Esophagus (tissue), 2 donors: ENCODE measurements around the gene KIF26A. TPM values are rescaled to one million over a fixed set of nuclear protein-coding genes. Genes with fewer than 3 reads are reported as not detected.

Source experiments
- H3K27ac ChIP-seq, 2 donors: one replicate each; pipeline ENCODE4 v1.5.1; 2013; ENCODE audit warnings: low read depth in 2 of 2, mild to moderate bottlenecking in 2 of 2, inconsistent platforms in 1 of 2, low read length in 1 of 2, moderate library complexity in 1 of 2
- H3K27me3 ChIP-seq, 2 donors: one replicate each; pipeline ENCODE4 v1.6.1; 2013; ENCODE audit warnings: low read length in 2 of 2, control low read depth in 1 of 2, mild to moderate bottlenecking in 1 of 2; ENCODE audit not compliant: insufficient read depth in 2 of 2, control insufficient read depth in 1 of 2
- H3K36me3 ChIP-seq, 2 donors: one replicate each; pipeline ENCODE4 v1.6.1; 2013; ENCODE audit warnings: low read length in 1 of 2; ENCODE audit not compliant: control insufficient read depth in 2 of 2, insufficient read depth in 2 of 2
- H3K4me1 ChIP-seq, 2 donors: one replicate each; pipeline ENCODE4 v1.6.1; 2013; ENCODE audit warnings: low read length in 1 of 2; ENCODE audit not compliant: control insufficient read depth in 2 of 2, insufficient read depth in 2 of 2
- H3K4me3 ChIP-seq, 2 donors: one replicate each; pipeline ENCODE4 v1.5.1; 2013; ENCODE audit warnings: low read length in 2 of 2, mild to moderate bottlenecking in 2 of 2, low read depth in 1 of 2, moderate library complexity in 1 of 2
- H3K9me3 ChIP-seq, 2 donors: one replicate each; pipeline ENCODE4 v1.6.1; 2013; ENCODE audit warnings: mild to moderate bottlenecking in 2 of 2, low read depth in 1 of 2, low read length in 1 of 2, moderate library complexity in 1 of 2; ENCODE audit not compliant: control insufficient read depth in 2 of 2, insufficient read depth in 1 of 2
- WGBS, 2 donors: extraction: QIAGEN DNeasy Blood & Tissue Kit; methylation state at CpG; one replicate each; pipeline ENCODE4 v1.1.7; 2013; 5-methylcytosine and 5-hydroxymethylcytosine counted together
- polyA plus RNA-seq, 2 donors: library from polyadenylated mRNA; stranded (reverse); fragments of 200-250 nt; gene quantifications; one replicate each; pipeline ENCODE4 v1.2.3, GENCODE V29; 2013
- donor health status: healthy with polysubstance abuse.
- donor health status: Bipolar disorder and iron deficiency.

KIF26A gene
- polyA plus RNA-seq, 2 donors = 0.73 to 1.8 TPM

DNA sequence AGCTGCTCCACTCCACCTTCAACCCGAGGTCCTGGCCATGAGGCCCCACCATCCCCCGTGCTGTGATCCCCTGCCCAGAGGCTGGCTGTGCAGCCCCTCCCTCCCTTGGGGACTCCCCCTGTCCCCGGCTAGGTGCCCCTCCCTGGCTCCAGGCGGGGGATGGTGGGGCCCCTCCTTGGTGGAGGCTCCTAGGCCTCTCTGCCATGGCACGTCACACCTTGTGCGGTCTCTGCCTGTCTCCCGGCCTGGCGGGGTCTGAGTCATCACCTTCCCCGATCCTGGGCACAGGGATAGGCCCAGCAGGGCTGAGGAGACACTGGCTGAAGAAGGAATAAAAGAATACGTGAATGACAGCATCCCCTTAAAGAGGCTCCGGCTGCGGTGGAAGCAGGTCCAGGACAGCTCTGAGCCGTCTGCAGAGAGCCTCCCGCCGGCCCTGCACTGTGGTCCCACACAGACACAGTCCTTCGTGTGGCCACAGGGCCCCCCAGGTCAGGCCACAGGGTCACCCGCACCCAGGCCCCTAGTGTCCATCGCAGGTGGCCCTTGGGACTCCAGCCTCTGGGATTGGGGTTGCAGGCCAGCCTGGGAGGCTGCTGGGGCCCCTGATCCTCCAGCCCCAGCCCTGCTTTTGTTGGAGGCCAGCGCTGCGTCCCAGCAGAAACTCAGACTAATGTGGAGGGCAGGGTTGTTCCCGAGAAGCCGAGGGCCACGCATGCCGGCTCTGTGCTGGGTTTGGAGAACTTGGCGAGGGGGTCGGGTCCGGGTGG, 43.6 kb downstream of the KIF26A start:
- no peaks in the 10 kb centered on the region for H3K36me3 ChIP-seq
- 54 to 69% methylated on average over 27 of the region's 27 CpGs for WGBS, 2 donors
- H3K9me3 ChIP-seq = no peaks in the 10 kb centered on the region
- H3K4me1 ChIP-seq = peaks cover 0 to 3% of the 10 kb centered on the region in 2 donors
- no peak overlapping the region for H3K4me3 ChIP-seq
- no peak overlapping the region for H3K27ac ChIP-seq
- H3K27me3 ChIP-seq = no peaks in the 10 kb centered on the region

DNA sequence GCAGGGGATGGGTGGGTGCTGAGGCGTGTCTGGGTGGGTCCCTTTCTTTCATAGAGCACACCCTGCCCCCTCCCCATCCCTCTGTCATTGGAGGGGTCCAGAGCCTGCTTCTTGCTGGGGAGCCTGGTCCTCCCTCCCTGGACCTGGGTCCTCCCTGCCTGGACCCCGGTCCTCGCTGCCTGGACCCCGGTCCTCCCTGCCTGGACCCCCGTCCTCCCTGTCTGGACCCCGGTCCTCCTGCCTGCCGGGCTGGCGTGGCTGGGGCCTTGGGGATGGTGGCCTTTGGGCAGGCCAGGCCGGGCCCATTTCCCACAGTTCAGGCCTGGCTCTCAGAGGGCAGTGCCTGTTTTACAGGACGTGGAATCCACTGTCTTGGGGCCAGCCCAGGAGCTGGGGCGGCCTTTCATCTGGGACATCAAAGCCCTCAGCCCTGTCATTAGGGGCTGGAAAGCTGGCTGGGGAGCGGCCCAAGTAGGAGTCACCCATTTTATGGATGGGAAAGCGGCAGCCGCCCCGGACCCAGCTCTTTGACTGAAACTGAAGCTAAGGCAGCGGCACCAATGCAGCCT, 44.6 kb downstream of the KIF26A start:
- Histone ChIP-seq H3K9me3 (no peaks in the 10 kb centered on the region), H3K27ac (no peak overlapping the region), H3K4me1 (peaks cover 0 to 4% of the 10 kb centered on the region in 2 donors), H3K27me3 (no peaks in the 10 kb centered on the region), H3K36me3 (no peaks in the 10 kb centered on the region), H3K4me3 (no peak overlapping the region)
- WGBS, 2 donors = 88 to 89% methylated on average over 16 of the region's 16 CpGs

DNA sequence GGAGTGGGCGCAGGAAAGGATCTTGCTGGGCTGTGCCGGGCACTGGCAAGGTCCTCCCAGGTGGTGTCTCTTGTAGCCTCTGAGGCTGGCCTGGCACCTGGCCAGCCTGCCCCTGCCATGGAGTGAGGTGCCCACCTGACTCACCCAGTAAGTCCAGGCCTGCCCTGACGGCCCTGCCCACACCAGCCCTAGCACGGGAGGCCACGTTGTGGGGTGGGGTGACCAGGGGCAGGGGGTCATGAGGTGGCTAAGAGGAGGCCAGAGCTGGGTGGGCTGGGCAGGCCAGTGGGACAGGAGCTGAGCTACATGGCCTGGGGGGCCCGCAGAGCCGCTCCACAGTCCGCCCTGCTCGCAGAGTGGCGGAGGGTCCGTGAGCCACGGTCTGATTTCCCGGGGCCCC, 45.4 kb downstream of the KIF26A start:
- no peaks in the 10 kb centered on the region for H3K9me3 ChIP-seq
- no peak overlapping the region for H3K27ac ChIP-seq
- H3K4me1 ChIP-seq = peaks cover 0 to 7% of the 10 kb centered on the region in 2 donors
- no peaks in the 10 kb centered on the region for H3K27me3 ChIP-seq
- 71 to 80% methylated on average over 11 to 13 of the region's 13 CpGs for WGBS, 2 donors
- H3K4me3 ChIP-seq = no peak overlapping the region
- H3K36me3 ChIP-seq = no peaks in the 10 kb centered on the region

DNA sequence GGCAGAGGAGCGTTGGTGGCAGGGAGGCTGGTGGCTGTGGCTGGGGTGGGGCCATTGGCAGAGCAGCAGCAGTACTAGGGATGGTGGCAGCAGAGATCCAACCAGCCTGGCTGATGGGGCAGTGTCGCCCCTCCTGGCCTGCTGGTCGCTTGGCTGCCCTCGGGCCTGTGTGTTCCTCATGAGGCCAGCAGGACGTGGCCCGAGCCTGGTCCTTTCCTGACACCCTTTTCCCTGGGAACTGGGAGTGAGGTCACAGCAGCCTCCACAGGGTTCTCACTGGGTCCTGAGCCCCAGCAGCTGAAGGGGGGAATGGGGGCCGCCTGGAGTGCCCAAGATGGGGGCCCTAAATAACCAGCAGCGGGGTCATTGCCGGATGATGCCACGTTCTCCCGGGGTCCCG, 46.1 kb downstream of the KIF26A start:
- Histone ChIP-seq H3K9me3 (peaks cover 0 to 1% of the 10 kb centered on the region in 2 donors), H3K4me1 (peaks cover 0 to 7% of the 10 kb centered on the region in 2 donors), H3K27me3 (no peaks in the 10 kb centered on the region), H3K27ac (no peak overlapping the region), H3K36me3 (no peaks in the 10 kb centered on the region), H3K4me3 (no peak overlapping the region)
- 63 to 78% methylated on average over 12 of the region's 12 CpGs for WGBS, 2 donors

DNA sequence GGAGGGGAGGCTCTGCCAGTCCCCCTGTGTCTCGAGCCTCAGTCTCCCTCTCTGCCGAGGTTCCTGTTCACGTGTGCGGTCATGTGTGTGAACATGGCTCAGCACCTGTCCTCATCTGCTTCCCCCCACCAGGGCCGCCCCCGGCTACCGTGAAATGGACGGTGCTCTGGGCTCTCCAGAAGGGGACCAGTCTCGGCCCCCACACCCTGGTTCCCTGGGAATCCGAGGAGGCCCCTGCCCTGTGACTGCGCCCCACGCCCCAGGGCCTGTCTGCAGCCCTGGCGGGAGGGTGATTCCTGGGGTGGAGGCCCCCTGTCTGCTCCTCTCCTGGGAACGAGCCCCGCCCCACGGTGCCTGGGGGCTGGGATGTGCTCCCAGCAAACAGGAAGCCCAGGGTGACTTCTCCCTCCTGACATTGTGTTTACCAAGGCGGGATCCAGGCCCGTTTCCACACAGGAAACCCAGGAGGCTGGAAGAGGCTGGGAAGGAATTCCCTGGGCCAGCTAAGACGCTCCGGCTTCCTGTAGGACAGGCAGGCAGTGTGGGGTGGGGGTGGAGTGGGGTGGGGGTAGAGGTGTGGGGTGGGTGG, 46.6 kb downstream of the KIF26A start:
- Histone ChIP-seq H3K36me3 (no peaks in the 10 kb centered on the region), H3K4me1 (peaks cover 0 to 7% of the 10 kb centered on the region in 2 donors), H3K4me3 (no peak overlapping the region), H3K9me3 (peaks cover 0 to 5% of the 10 kb centered on the region in 2 donors), H3K27me3 (no peaks in the 10 kb centered on the region), H3K27ac (no peak overlapping the region)
- WGBS, 2 donors = 41 to 47% methylated on average over 20 of the region's 20 CpGs

DNA sequence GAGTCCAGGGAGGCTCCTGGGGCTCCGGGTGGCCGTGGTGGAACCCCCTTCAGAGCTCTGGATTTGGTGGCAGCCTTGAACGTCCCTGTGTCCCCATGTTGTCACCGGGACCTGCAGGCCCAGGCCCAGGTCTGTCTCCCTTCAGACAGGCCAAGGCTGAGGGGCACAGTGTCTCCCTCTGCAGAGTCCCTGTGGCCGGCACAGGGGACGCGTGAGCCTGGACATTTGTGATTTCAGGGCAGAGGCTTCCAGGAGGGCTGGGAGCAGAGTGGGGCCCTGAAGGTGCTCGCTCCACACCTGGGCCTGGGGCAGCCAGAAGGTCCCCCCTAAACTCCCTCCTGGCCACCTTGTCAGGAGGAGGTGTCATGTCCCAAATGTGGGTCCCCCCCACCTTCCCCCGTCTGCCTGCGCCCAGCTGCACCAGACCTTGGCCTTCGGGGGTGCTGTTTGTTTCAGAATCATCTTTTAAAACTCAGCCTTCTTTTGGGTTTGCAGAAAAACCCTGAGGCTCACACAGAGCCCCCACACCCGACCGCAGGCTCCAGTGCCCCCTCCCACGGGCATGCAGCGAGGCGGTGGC, 47.6 kb downstream of the KIF26A start:
- H3K27me3 ChIP-seq = no peaks in the 10 kb centered on the region
- no peaks in the 10 kb centered on the region for H3K36me3 ChIP-seq
- WGBS, 2 donors = 64 to 77% methylated on average over 15 to 16 of the region's 16 CpGs
- no peak overlapping the region for H3K27ac ChIP-seq
- peaks cover 0 to 5% of the 10 kb centered on the region in 2 donors for H3K9me3 ChIP-seq
- no peak overlapping the region for H3K4me3 ChIP-seq
- H3K4me1 ChIP-seq = peaks cover 0 to 7% of the 10 kb centered on the region in 2 donors

DNA sequence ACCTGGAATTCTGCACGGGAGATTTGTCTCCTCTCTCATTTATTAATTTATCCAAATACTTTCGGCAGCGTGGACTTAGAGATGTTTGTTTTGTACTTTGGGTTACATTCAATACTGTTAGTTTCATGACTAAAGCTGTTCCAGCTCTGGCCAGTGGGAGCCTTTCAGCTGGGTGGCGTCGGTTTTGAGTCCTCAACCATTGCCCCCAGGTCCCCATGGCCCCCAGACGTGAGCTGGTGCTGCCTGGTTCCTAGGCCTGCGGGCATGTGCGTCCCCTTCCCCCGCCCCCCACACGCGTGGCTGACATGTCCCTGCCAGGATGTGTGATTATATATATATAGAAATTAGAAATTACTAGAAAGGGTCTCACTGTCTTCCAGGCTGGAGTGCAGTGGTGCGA, 48.2 kb downstream of the KIF26A start:
- H3K4me1 ChIP-seq = peaks cover 0 to 7% of the 10 kb centered on the region in 2 donors
- H3K27me3 ChIP-seq = no peaks in the 10 kb centered on the region
- no peaks in the 10 kb centered on the region for H3K36me3 ChIP-seq
- no peak overlapping the region for H3K4me3 ChIP-seq
- H3K9me3 ChIP-seq = peaks cover 0 to 5% of the 10 kb centered on the region in 2 donors
- WGBS, 2 donors = 51 to 53% methylated on average over 12 of the region's 12 CpGs
- H3K27ac ChIP-seq = no peak overlapping the region

DNA sequence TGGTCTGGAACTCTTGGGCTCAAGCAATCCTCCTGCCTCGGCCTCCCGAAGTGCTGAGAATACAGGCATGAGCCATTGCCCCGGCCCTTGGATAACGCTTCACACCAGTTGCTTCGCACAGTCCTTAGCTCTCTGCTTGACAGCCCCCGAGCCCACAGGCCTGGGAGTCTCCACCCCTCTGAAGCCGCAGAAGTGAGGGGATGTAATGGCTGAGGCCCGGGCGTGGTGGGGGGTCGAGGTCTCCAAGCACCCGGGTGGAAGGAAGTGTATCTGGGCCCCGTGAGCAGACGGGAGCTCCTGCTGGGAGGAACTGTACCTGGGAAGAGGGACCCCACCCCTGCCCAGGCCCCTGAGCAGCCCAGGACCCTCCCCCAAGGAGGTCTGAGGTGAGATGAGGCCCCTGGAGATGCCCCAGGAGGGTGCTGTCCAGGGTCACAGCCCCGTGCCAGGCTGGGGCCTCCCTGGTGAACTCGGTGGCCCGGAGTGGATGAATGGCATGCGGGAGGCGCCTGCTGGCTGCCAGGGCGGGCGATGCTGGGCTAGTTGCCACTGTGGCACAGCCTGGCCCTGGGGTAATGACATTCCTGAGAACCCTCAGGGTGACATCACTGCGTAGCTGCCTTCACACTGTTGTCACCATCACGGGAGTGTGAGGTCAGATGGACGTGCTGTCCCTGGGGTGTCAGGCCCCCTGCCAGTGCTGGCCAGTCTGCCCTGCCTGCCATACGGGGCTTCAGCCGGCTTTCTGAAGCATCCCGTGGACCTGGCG, 48.9 kb downstream of the KIF26A start:
- no peak overlapping the region for H3K27ac ChIP-seq
- WGBS, 2 donors = 61 to 62% methylated on average over 27 of the region's 27 CpGs
- H3K4me3 ChIP-seq = no peak overlapping the region
- peaks cover 0 to 5% of the 10 kb centered on the region in 2 donors for H3K9me3 ChIP-seq
- H3K27me3 ChIP-seq = no peaks in the 10 kb centered on the region
- peaks cover 0 to 7% of the 10 kb centered on the region in 2 donors for H3K4me1 ChIP-seq
- H3K36me3 ChIP-seq = no peaks in the 10 kb centered on the region
